22Rv1 (cell line): Measurements from ENCODE around the gene RPP25.

Experiments
- CTCF ChIP-seq: fragments of 450-650 bp; IDR thresholded peaks from 2 replicates; pipeline ENCODE4 v1.5.1; 2017; ENCODE audit warnings: mild to moderate bottlenecking
- ZFX ChIP-seq: fragments of 450-650 bp; IDR thresholded peaks from 2 replicates; pipeline ENCODE4 v1.6.1; 2017; ENCODE audit warnings: antibody characterized with exemption, borderline replicate concordance

GRCh38 chr15:74994685-74995084, 38.1 kb upstream of the RPP25 start:
- no peak for TF ChIP-seq CTCF
- TF ChIP-seq ZFX, result no peak
